SU-DHL-6 (cell line): ENCODE measurements around the gene RAP1B.

Source experiments
- H2AFZ ChIP-seq: fragments of 200-600 bp; sonication (generic); 2 replicates; pipeline ENCODE4 v1.6.1; 2014; ENCODE audit warnings: low read depth, mild to moderate bottlenecking, moderate library complexity, mixed read lengths, antibody characterized with exemption, low read length; ENCODE audit not compliant: severe bottlenecking
- H3F3A ChIP-seq: fragments of 200-600 bp; shearing (Covaris generic); 2 replicates; pipeline ENCODE4 v1.6.0; 2016; ENCODE audit warnings: antibody characterized with exemption, mild to moderate bottlenecking; ENCODE audit not compliant: insufficient read depth
- H3K27ac ChIP-seq: fragments of 200-600 bp; sonication (generic); 2 replicates; pipeline ENCODE4 v1.5.1; 2016; ENCODE audit warnings: low read depth, mild to moderate bottlenecking, low read length, moderate library complexity, mixed read lengths
- H3K27me3 ChIP-seq: fragments of 200-600 bp; sonication (generic), shearing (Covaris generic); 2 replicates; pipeline ENCODE4 v1.6.0; 2014; ENCODE audit warnings: mild to moderate bottlenecking, low read length
- H3K36me3 ChIP-seq: fragments of 200-600 bp; sonication (generic); 2 replicates; pipeline ENCODE4 v1.6.1; 2014; ENCODE audit warnings: mild to moderate bottlenecking, low read length, mixed read lengths
- H3K4me2 ChIP-seq: fragments of 300-600, 200-600 bp; shearing (Covaris generic), sonication (generic); 2 replicates; pipeline ENCODE4 v1.6.0; 2014; ENCODE audit warnings: low read length, low read depth, mild to moderate bottlenecking; ENCODE audit not compliant: poor library complexity, severe bottlenecking
- H3K4me3 ChIP-seq: fragments of 200-600 bp; sonication (generic); 2 replicates; pipeline ENCODE4 v1.5.1; 2014; ENCODE audit warnings: antibody characterized with exemption, low read length, mild to moderate bottlenecking, mixed read lengths; ENCODE audit not compliant: insufficient read depth, poor library complexity, severe bottlenecking
- H3K79me2 ChIP-seq: fragments of 200-600 bp; sonication (generic); 2 replicates; pipeline ENCODE4 v1.6.1; 2014; ENCODE audit warnings: mild to moderate bottlenecking, low read length, moderate library complexity; ENCODE audit not compliant: insufficient read depth
- H3K9ac ChIP-seq: fragments of 200-600 bp; sonication (generic); 2 replicates; pipeline ENCODE4 v1.7.0; 2014; ENCODE audit warnings: mild to moderate bottlenecking, low read length
- H3K9me2 ChIP-seq: fragments of 200-600 bp; sonication (generic); replicated peaks from 2 replicates; pipeline ENCODE4 v1.6.1; 2014; ENCODE audit warnings: low read length; ENCODE audit not compliant: insufficient read depth
- H3K9me3 ChIP-seq: fragments of 200-600 bp; sonication (generic); 2 replicates; pipeline ENCODE4 v1.6.1; 2014; ENCODE audit warnings: low read length, mixed read lengths; ENCODE audit not compliant: insufficient read depth
- H4K20me1 ChIP-seq: fragments of 200-600 bp; sonication (generic); 2 replicates; pipeline ENCODE4 v1.6.1; 2014; ENCODE audit warnings: low read depth, mild to moderate bottlenecking, antibody characterized with exemption, low read length, moderate library complexity, mixed read lengths
- EZH2phosphoT487 ChIP-seq: fragments of 200-600 bp; sonication (generic), shearing (Covaris generic); conservative IDR thresholded peaks from 2 replicates; pipeline ENCODE4 v1.6.1; 2018; ENCODE audit warnings: mild to moderate bottlenecking, antibody characterized with exemption, low read length, moderate library complexity, mixed read lengths
- TF ChIP-seq, protein P1 (sequence below): fragments of 200-600 bp; sonication (generic); IDR thresholded peaks from one replicate; pipeline ENCODE4 v1.5.1; 2017; ENCODE audit warnings: antibody characterized with exemption, mild to moderate bottlenecking, low read length, moderate library complexity; ENCODE audit not compliant: insufficient read depth, poor library complexity, severe bottlenecking

Gene RAP1B

GRCh38 chr12:68671179-68671578, 60.5 kb downstream of the RAP1B start:
- Histone ChIP-seq H3K9me2 (no peaks in the 10 kb centered on the region), H3F3A (peaks cover 1% of the 10 kb centered on the region; the same call in 1 of the 2 replicates), H3K9ac (no peak overlapping the region), H3K36me3 (no peaks in the 10 kb centered on the region), H3K27ac (no peak overlapping the region), H3K4me3 (no peak overlapping the region), H3K9me3 (no peaks in the 10 kb centered on the region), H2AFZ (no peak overlapping the region), H3K79me2 (no peaks in the 10 kb centered on the region), H4K20me1 (no peaks in the 10 kb centered on the region), H3K4me2 (no peak overlapping the region), H3K27me3 (no peaks in the 10 kb centered on the region)
- TF ChIP-seq, protein P1, sequence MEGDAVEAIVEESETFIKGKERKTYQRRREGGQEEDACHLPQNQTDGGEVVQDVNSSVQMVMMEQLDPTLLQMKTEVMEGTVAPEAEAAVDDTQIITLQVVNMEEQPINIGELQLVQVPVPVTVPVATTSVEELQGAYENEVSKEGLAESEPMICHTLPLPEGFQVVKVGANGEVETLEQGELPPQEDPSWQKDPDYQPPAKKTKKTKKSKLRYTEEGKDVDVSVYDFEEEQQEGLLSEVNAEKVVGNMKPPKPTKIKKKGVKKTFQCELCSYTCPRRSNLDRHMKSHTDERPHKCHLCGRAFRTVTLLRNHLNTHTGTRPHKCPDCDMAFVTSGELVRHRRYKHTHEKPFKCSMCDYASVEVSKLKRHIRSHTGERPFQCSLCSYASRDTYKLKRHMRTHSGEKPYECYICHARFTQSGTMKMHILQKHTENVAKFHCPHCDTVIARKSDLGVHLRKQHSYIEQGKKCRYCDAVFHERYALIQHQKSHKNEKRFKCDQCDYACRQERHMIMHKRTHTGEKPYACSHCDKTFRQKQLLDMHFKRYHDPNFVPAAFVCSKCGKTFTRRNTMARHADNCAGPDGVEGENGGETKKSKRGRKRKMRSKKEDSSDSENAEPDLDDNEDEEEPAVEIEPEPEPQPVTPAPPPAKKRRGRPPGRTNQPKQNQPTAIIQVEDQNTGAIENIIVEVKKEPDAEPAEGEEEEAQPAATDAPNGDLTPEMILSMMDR, result no peak
- no peak for TF ChIP-seq EZH2phosphoT487

- no peaks in the 10 kb centered on the region for H3K79me2 ChIP-seq
- H3K27ac ChIP-seq, result no peak overlapping the region
- TF ChIP-seq EZH2phosphoT487, result no peak
- TF ChIP-seq, protein P1, result no peak
- H3F3A ChIP-seq, result no peaks in the 10 kb centered on the region; the same call in 1 of the 2 replicates
- H3K27me3 ChIP-seq, result no peaks in the 10 kb centered on the region
- H3K9me3 ChIP-seq, result no peaks in the 10 kb centered on the region
- H3K36me3 ChIP-seq, result no peaks in the 10 kb centered on the region
- no peaks in the 10 kb centered on the region for H4K20me1 ChIP-seq
- no peak overlapping the region for H3K9ac ChIP-seq
- H3K9me2 ChIP-seq, result no peaks in the 10 kb centered on the region
- H2AFZ ChIP-seq, result no peak overlapping the region
- H3K4me3 ChIP-seq, result no peak overlapping the region
- H3K4me2 ChIP-seq, result no peak overlapping the region
These were observed 63.1 kb downstream of the RAP1B start for GRCh38 chr12:68673788-68674187.

- Histone ChIP-seq H2AFZ (no peak overlapping the region), H3K27ac (no peak overlapping the region), H3K4me2 (no peak overlapping the region), H3K9me2 (no peaks in the 10 kb centered on the region), H3K79me2 (no peaks in the 10 kb centered on the region), H3K36me3 (no peaks in the 10 kb centered on the region), H4K20me1 (no peaks in the 10 kb centered on the region), H3K9ac (no peak overlapping the region), H3K27me3 (no peaks in the 10 kb centered on the region), H3K9me3 (no peaks in the 10 kb centered on the region), H3F3A (no peaks in the 10 kb centered on the region; the same call in 1 of the 2 replicates), H3K4me3 (no peak overlapping the region)
- TF ChIP-seq, protein P1, result no peak
- TF ChIP-seq EZH2phosphoT487, result no peak
These were observed 63.7 kb downstream of the RAP1B start for GRCh38 chr12:68674376-68674775.
